HEK293 (cell line): ENCODE measurements around the gene UPK1A.

Source experiments
- CTCF ChIA-PET: fragments of 350-600 bp; formaldehyde crosslinking; extraction: SDS; loops from one replicate; lab custom pipeline; 2021; ENCODE audit warnings: antibody characterized with exemption; lab: Yijun Ruan, JAX
- POLR2A ChIA-PET: fragments of 300-600 bp; formaldehyde crosslinking; extraction: SDS; loops from one replicate; lab custom pipeline; 2020; ENCODE audit warnings: antibody characterized with exemption, inconsistent platforms; lab: Yijun Ruan, JAX
- H3K27ac ChIP-seq: fragments of 200-500 bp; sonication (Bioruptor generic); 2 replicates; pipeline ENCODE4 v1.5.1; 2014; ENCODE audit warnings: low read depth, low read length, control low read depth, inconsistent platforms; ENCODE audit errors: extremely low read depth
- H3K36me3 ChIP-seq, 2 experiments: fragments of 200-500 bp in 1 of 2; sonication (Bioruptor generic) in 1 of 2; 1 replicate in 1 of 2; 2 replicates in 1 of 2; pipeline ENCODE4 v1.5.1; 2014 to 2017; ENCODE audit warnings: inconsistent platforms in 2 of 2, low read length in 2 of 2; ENCODE audit not compliant: control insufficient read depth in 2 of 2, insufficient read depth in 1 of 2
- H3K4me1 ChIP-seq: fragments of 200-500 bp; sonication (Bioruptor generic); 2 replicates; pipeline ENCODE4 v1.5.1; 2014; ENCODE audit warnings: mild to moderate bottlenecking, low read length, inconsistent platforms; ENCODE audit not compliant: control insufficient read depth, insufficient read depth
- H3K4me3 ChIP-seq: 2 replicates; pipeline ENCODE4 v1.5.1; 2011; ENCODE audit warnings: low read depth, mild to moderate bottlenecking, control low read depth, low read length, moderate library complexity
- H3K9me3 ChIP-seq: fragments of 200-500 bp; sonication (Bioruptor generic); 2 replicates; pipeline ENCODE4 v1.5.1; 2014; ENCODE audit warnings: low read depth, low read length, inconsistent platforms; ENCODE audit not compliant: control insufficient read depth, insufficient read depth
- ATF2 ChIP-seq: fragments of 450-650 bp; formaldehyde crosslinking; IDR thresholded peaks from 2 replicates; pipeline ENCODE4 v1.5.1; 2016; ENCODE audit warnings: missing biosample characterization, missing genetic modification characterization, low read depth
- BCL11A ChIP-seq: fragments of 450-650 bp; formaldehyde crosslinking; IDR thresholded peaks from 2 replicates; pipeline ENCODE4 v1.5.1; 2016; ENCODE audit warnings: low read depth, missing biosample characterization, missing genetic modification characterization
- BCL11B ChIP-seq: fragments of 450-650 bp; formaldehyde crosslinking; IDR thresholded peaks from 2 replicates; pipeline ENCODE4 v1.5.1; 2016; ENCODE audit warnings: low read depth, missing biosample characterization, missing genetic modification characterization
- CTCF ChIP-seq: fragments of 450-650 bp; formaldehyde crosslinking; IDR thresholded peaks from 2 replicates; pipeline ENCODE4 v1.5.1; 2016; ENCODE audit warnings: missing biosample characterization, missing genetic modification characterization
- KLF1 ChIP-seq: fragments of 450-650 bp; formaldehyde crosslinking; IDR thresholded peaks from 2 replicates; pipeline ENCODE4 v1.5.1; 2016; ENCODE audit warnings: missing biosample characterization, missing genetic modification characterization
- PRDM1 ChIP-seq: fragments of 450-650 bp; formaldehyde crosslinking; IDR thresholded peaks from 2 replicates; pipeline ENCODE4; 2016; ENCODE audit warnings: missing biosample characterization, missing genetic modification characterization
- SP2 ChIP-seq: fragments of 450-650 bp; formaldehyde crosslinking; IDR thresholded peaks from 2 replicates; pipeline ENCODE4 v1.5.1; 2016; ENCODE audit warnings: missing biosample characterization, missing genetic modification characterization
- ZBTB20 ChIP-seq: fragments of 450-650 bp; formaldehyde crosslinking; IDR thresholded peaks from 2 replicates; pipeline ENCODE4 v1.5.1; 2016; ENCODE audit warnings: missing biosample characterization, missing genetic modification characterization
- ZFHX2 ChIP-seq: fragments of 450-650 bp; formaldehyde crosslinking; conservative IDR thresholded peaks from 2 replicates; pipeline ENCODE4 v1.5.1; 2016; ENCODE audit warnings: missing biosample characterization, missing genetic modification characterization
- ZNF16 ChIP-seq: fragments of 450-650 bp; formaldehyde crosslinking; IDR thresholded peaks from 2 replicates; pipeline ENCODE4 v1.5.1; 2016; ENCODE audit warnings: low read depth, missing biosample characterization, missing genetic modification characterization
- ZNF19 ChIP-seq: fragments of 450-650 bp; formaldehyde crosslinking; IDR thresholded peaks from 2 replicates; pipeline ENCODE4; 2016; ENCODE audit warnings: missing biosample characterization, missing genetic modification characterization, low read depth
- ZNF202 ChIP-seq: fragments of 450-650 bp; formaldehyde crosslinking; IDR thresholded peaks from 2 replicates; pipeline ENCODE4 v1.5.1; 2016; ENCODE audit warnings: missing biosample characterization, missing genetic modification characterization, borderline replicate concordance
- ZNF280C ChIP-seq: fragments of 450-650 bp; formaldehyde crosslinking; IDR thresholded peaks from 2 replicates; pipeline ENCODE4 v1.5.1; 2016; ENCODE audit warnings: missing biosample characterization, missing genetic modification characterization
- ZNF350 ChIP-seq: fragments of 450-650 bp; formaldehyde crosslinking; IDR thresholded peaks from 2 replicates; pipeline ENCODE4 v1.5.0; 2017; ENCODE audit warnings: missing biosample characterization, mild to moderate bottlenecking, missing genetic modification characterization
- ZNF433 ChIP-seq: fragments of 450-650 bp; formaldehyde crosslinking; IDR thresholded peaks from 2 replicates; pipeline ENCODE4 v1.5.1; 2016; ENCODE audit warnings: missing biosample characterization, missing genetic modification characterization, low read depth
- ZNF560 ChIP-seq: fragments of 450-650 bp; formaldehyde crosslinking; IDR thresholded peaks from 2 replicates; pipeline ENCODE4 v1.5.1; 2017; ENCODE audit warnings: missing biosample characterization, missing genetic modification characterization, borderline replicate concordance
- ZNF580 ChIP-seq: fragments of 450-650 bp; formaldehyde crosslinking; IDR thresholded peaks from 2 replicates; pipeline ENCODE4 v1.5.1; 2016; ENCODE audit warnings: missing biosample characterization, missing genetic modification characterization
- ZNF610 ChIP-seq: fragments of 450-650 bp; formaldehyde crosslinking; IDR thresholded peaks from 2 replicates; pipeline ENCODE4 v1.5.1; 2016; ENCODE audit warnings: missing biosample characterization, missing genetic modification characterization, borderline replicate concordance
- ZNF626 ChIP-seq: fragments of 450-650 bp; sonication (Bioruptor Pico); formaldehyde crosslinking; IDR thresholded peaks from 2 replicates; pipeline ENCODE4 v1.5.1; 2018; ENCODE audit warnings: missing biosample characterization, missing genetic modification characterization, inconsistent platforms
- ZNF629 ChIP-seq: fragments of 450-650 bp; formaldehyde crosslinking; IDR thresholded peaks from 2 replicates; pipeline ENCODE4 v1.5.1; 2017; ENCODE audit warnings: missing biosample characterization, missing genetic modification characterization
- ZNF639 ChIP-seq: fragments of 450-650 bp; formaldehyde crosslinking; IDR thresholded peaks from 2 replicates; pipeline ENCODE4 v1.5.1; 2016; ENCODE audit warnings: missing biosample characterization, missing genetic modification characterization
- ZNF670 ChIP-seq: fragments of 450-650 bp; formaldehyde crosslinking; IDR thresholded peaks from 2 replicates; pipeline ENCODE4 v1.5.1; 2016; ENCODE audit warnings: missing biosample characterization, missing genetic modification characterization, low read depth
- ZNF76 ChIP-seq: fragments of 450-650 bp; formaldehyde crosslinking; IDR thresholded peaks from 2 replicates; pipeline ENCODE4; 2016; ENCODE audit warnings: low read depth, missing biosample characterization, missing genetic modification characterization, borderline replicate concordance
- ZNF768 ChIP-seq: fragments of 450-650 bp; formaldehyde crosslinking; IDR thresholded peaks from 2 replicates; pipeline ENCODE4 v1.5.1; 2018; ENCODE audit warnings: missing biosample characterization, mild to moderate bottlenecking, missing genetic modification characterization
- ZNF776 ChIP-seq: fragments of 450-650 bp; formaldehyde crosslinking; IDR thresholded peaks from 2 replicates; pipeline ENCODE4 v1.5.0; 2017; ENCODE audit warnings: missing biosample characterization, missing genetic modification characterization, borderline replicate concordance
- TF ChIP-seq, protein P1 (sequence below): sonication (generic); formaldehyde crosslinking; IDR thresholded peaks from 2 replicates; pipeline ENCODE4 v1.8.1; 2022; ENCODE audit warnings: mild to moderate bottlenecking, moderate library complexity, missing genetic modification reagents
- TF ChIP-seq, protein P2 (sequence below): fragments of 450-650 bp; formaldehyde crosslinking; IDR thresholded peaks from 2 replicates; pipeline ENCODE4 v1.5.1; 2017; ENCODE audit warnings: missing biosample characterization, missing genetic modification characterization

The UPK1A gene

GRCh38 chr19:35710784-35711723, 44.7 kb downstream of the UPK1A start:
- peaks cover 7% of the 10 kb centered on the region for H3K4me1 ChIP-seq
- CTCF ChIA-PET: interaction anchor here (0.7 to 6.0 kb wide), 6 partner anchors 10 to 216 kb away, joined by 3 to 119 read pairs (median 3); no protein-coding TSS in a partner anchor
- POLR2A ChIA-PET: interaction anchor here (0.6 to 3.9 kb wide), 5 partner anchors 8 to 210 kb away, joined by 4 to 38 read pairs (median 5); partner anchors contain the start of gene COX6B1
- no peak for TF ChIP-seq ZNF350
- TF ChIP-seq ATF2 (tag by site-specific recombination): no peak
- no peak for TF ChIP-seq ZNF768
- no peak for TF ChIP-seq ZNF639 (tag by site-specific recombination)
- peak; percentile 98 for TF ChIP-seq KLF1 (tag by site-specific recombination)
- no peak for TF ChIP-seq ZNF626 (tag by site-specific recombination)
- TF ChIP-seq, protein P1, sequence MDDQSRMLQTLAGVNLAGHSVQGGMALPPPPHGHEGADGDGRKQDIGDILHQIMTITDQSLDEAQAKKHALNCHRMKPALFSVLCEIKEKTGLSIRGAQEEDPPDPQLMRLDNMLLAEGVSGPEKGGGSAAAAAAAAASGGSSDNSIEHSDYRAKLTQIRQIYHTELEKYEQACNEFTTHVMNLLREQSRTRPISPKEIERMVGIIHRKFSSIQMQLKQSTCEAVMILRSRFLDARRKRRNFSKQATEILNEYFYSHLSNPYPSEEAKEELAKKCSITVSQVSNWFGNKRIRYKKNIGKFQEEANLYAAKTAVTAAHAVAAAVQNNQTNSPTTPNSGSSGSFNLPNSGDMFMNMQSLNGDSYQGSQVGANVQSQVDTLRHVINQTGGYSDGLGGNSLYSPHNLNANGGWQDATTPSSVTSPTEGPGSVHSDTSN (CRISPR knock-in tag): no peak
- TF ChIP-seq ZFHX2 (tag by site-specific recombination): no peak
- TF ChIP-seq ZNF670: no peak
- TF ChIP-seq ZNF202 (tag by site-specific recombination): no peak
- TF ChIP-seq ZNF610: no peak
- no peak for TF ChIP-seq CTCF (tag by site-specific recombination)
- no peak for TF ChIP-seq ZNF580 (tag by site-specific recombination)
- peak; percentile 74 for TF ChIP-seq PRDM1 (tag by site-specific recombination)
- no peak for TF ChIP-seq ZNF776 (tag by site-specific recombination)
- TF ChIP-seq ZBTB20: peak; percentile 50; the same call in 1 of the 2 replicates
- TF ChIP-seq, protein P2, sequence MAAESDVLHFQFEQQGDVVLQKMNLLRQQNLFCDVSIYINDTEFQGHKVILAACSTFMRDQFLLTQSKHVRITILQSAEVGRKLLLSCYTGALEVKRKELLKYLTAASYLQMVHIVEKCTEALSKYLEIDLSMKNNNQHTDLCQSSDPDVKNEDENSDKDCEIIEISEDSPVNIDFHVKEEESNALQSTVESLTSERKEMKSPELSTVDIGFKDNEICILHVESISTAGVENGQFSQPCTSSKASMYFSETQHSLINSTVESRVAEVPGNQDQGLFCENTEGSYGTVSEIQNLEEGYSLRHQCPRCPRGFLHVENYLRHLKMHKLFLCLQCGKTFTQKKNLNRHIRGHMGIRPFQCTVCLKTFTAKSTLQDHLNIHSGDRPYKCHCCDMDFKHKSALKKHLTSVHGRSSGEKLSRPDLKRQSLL (tag by site-specific recombination): no peak
- TF ChIP-seq ZNF16 (tag by site-specific recombination): no peak
- TF ChIP-seq ZNF280C: no peak
- TF ChIP-seq ZNF560 (tag by site-specific recombination): no peak
- no peak for TF ChIP-seq ZNF19 (tag by site-specific recombination)
- TF ChIP-seq ZNF629 (tag by site-specific recombination): no peak
- TF ChIP-seq SP2: no peak
- TF ChIP-seq BCL11A: no peak
- no peak for TF ChIP-seq BCL11B (tag by site-specific recombination)
- TF ChIP-seq ZNF433 (tag by site-specific recombination): no peak
- no peak for TF ChIP-seq ZNF76 (tag by site-specific recombination)

More at GRCh38 chr19:35710784-35711723, 44.7 kb downstream of the UPK1A start:
- no peak overlapping the region for H3K4me3 ChIP-seq
- 0 out of 2 replicates have a peak overlapping the region, but pooled peaks have one; percentile 20 for H3K27ac ChIP-seq
- H3K36me3 ChIP-seq: no peaks in the 10 kb centered on the region; a peak in 1 of 3 replicates
- no peaks in the 10 kb centered on the region for H3K9me3 ChIP-seq
